Myometrial cell (primary cell): ENCODE results near the gene SEPTIN8. TPM values are rescaled to one million over a fixed set of nuclear protein-coding genes. Genes with fewer than 3 reads are reported as not detected.

Experiments used
- total RNA-seq: library from RNA; depleted of rRNA; stranded (reverse); fragments of >200 nt; gene quantifications from 2 replicates; pipeline ENCODE4 v1.2.3, GENCODE V29; 2015

SEPTIN8 gene, protein sequence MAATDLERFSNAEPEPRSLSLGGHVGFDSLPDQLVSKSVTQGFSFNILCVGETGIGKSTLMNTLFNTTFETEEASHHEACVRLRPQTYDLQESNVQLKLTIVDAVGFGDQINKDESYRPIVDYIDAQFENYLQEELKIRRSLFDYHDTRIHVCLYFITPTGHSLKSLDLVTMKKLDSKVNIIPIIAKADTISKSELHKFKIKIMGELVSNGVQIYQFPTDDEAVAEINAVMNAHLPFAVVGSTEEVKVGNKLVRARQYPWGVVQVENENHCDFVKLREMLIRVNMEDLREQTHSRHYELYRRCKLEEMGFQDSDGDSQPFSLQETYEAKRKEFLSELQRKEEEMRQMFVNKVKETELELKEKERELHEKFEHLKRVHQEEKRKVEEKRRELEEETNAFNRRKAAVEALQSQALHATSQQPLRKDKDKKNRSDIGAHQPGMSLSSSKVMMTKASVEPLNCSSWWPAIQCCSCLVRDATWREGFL
- 40.9 and 45.4 TPM in 2 replicates for total RNA-seq

DNA sequence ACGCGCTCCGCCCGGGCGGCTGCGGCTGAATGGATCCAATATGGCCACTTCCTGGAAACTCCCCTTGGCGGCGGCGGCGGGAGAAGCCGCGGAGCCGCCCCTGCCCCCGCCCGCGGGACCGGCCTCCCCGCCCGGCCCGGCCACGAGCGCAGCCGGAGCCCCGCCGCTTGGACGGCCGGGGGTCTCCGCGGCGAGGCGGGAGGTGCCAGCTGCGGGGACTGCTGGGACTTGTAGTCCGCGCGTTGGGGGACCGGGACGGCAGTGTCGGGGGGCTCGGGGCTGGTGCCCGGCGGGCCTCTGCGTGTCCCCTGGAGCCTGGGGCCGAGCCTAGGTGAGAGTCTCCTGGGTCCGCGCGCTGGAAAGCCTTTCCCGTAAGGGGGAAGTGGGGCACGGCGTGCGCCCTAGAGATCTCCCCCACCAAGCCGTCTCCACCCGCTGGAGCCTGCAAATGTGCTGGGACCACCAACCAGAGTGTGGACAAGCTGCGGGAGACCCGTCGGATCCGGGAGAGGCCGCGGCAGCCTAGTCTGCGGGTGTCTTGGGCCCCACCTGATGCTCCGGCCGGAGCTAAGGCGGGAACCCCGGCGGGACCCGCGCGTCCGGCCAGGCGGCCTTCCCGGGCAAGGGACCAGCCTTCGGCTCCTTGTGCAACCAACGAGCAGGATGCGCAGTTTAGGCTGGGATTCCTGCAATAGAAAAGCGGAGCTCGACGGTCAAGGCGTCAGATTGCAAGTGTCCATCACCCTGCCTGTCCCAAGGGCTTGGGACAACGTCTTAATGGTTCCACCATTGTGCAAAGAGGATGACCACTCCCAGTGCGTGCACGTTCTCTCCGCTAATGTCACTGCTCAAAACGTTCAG, at the start of gene SEPTIN8:
SEPTIN8 (minus strand) TSS at position 31 of the 861 bp plus-strand sequence. CDS start 102 bp downstream, outside the sequence.

DNA sequence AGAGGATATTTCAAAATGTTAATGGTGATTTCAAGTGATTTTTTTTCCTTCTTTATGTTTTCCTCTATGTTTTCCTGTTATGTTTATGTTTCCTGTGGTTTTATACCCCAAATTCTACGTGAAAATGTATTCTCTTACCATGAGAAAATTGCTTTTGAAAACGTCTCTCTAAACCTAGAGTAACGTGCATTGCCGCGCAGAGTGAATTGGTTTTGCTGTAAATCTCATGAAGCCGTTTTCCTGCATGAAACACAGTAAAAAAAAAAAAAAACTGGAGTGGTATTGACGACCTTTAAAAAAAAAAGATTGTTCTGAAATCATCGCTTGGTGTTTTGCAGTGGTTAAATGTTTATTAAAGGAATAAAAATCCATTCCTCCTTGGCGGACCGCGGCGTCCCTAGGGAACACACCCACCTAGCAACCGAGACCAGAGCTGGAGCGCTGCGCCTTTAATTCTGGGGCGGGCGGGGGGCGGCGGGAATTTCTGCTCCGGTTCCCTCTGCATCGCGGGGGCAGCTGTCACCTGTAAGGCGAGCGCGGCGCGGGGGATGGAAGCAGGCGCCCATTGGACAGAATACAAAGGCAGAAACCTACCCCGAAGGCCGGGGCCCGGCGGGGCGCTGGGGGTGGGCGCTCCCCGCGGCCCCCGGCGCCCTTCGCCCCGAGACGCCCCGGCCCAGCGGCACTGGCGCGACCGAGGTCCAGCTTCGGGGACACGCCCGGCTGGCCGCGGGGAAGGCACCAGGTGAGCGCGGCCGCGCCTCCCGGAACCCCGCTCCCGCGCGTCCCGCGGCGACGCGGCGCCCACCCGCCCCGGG, 36.0 kb upstream of the SEPTIN8 start, which contains the start of gene SOWAHA:
SOWAHA (plus strand) TSS at position 522 of the 818 bp plus-strand sequence. CDS start 320 bp downstream, outside the sequence.

DNA sequence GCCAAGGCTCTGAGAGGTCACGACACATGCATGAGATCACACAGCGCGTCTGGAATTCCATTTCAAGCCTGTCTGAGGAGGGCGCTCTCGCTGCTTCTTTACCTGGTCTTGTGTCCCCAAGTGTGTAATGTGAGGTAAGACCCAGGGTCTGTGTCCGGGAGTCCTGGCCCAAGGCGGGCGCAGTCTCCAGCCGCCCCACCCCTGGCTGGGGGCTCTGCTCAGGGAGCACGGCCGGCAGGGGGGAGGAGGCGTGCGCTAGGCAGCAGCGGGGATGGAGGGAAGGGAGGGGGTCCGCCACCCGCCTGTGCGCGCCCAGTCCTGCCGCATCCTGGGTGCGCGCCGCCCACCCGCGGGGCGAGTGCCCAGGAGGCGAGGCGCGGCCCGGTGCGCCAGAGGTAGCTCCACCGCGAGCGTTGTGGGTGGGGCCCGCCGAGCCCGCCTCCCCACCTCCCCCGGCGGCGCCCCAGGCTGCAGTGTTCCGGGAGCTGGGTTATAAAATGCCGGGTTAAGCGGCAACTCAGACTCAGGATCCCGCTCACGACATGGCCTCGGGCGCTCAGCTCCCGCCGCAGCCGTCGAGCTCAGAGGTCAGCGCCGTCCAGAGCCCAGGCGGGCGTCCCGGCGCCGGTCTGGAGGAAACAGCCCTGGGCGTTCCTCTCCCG, 30.0 kb downstream of the SEPTIN8 start, which contains the start of gene CCNI2:
CCNI2 (plus strand) TSS at position 473 of the 662 bp plus-strand sequence; CDS start at position 543, 70 bp downstream.

DNA sequence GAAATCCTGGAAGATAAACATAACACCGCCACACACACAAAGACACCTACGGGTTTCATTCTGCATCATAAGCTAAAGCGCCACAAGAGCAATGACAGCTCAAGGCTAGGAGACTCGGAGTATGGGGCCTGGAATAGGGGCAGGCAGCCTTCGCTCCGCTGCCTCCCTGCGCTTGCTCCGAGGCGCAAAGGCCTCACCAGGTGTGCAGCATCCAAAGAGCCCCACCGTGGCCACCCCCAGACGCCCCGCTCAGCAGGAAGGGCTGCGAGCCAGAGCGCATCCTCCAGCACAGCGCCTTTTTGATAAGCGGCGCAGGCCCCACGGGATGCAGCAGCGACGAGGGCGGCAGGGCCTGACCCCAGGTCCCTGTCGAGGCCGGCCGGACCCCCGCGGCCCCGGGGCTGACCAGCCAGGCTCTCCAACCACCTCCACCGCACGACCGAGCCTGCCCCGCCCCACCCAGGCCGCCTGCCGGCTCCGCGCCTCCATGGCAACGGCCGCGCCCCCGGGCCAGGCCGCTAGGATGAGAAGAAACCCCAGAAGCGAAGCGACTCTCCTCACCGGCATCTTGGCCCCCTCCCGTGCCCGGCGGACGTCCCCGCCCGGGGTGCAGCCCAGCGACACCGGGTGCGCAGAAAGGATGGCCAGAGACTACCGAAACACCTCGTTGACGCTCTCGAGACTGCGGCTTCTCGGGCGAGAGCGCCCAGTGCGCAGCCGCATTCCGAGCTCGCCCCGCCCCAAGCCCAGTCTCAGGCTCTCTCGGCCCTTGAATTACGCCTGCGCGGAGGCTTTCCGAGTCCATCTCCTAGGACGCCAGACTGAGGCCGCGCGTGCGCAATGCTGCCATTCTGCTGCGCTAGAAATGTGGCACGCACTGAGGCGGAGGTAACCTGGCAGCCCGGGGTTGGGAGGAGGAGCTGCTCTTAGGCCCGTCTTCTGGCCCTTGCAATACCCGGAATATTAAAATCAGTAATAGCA, 39.9 kb downstream of the SEPTIN8 start, which contains the start of gene KIF3A:
KIF3A (minus strand) TSS at position 694 of the 981 bp plus-strand sequence; CDS start at position 567, 127 bp downstream.

Other genes starting within 250 kb of the SEPTIN8 start
- gene IL5, start 233.7 kb downstream of the SEPTIN8 start, total RNA-seq, result not detected in 2 replicates
- 6.9 and 12.6 TPM in 2 replicates for gene RAD50, start 220.3 kb downstream of the SEPTIN8 start, total RNA-seq
- not detected in 2 replicates for gene IL13, start 119.1 kb downstream of the SEPTIN8 start, total RNA-seq
- gene IL4, start 103.2 kb downstream of the SEPTIN8 start, total RNA-seq, result not detected in 2 replicates
- 3.9 and 4.9 TPM in 2 replicates for gene KIF3A, start 39.7 kb downstream of the SEPTIN8 start, total RNA-seq
- gene CCNI2, start 29.8 kb downstream of the SEPTIN8 start, total RNA-seq, result not detected in 2 replicates
- gene SOWAHA, start 36.1 kb upstream of the SEPTIN8 start, total RNA-seq, result under 0.01 TPM in 1 of 2 replicates, not detected in the other
- gene SHROOM1, start 53.4 kb upstream of the SEPTIN8 start, total RNA-seq, result 15.6 and 16.7 TPM in 2 replicates
- gene GDF9, start 89.2 kb upstream of the SEPTIN8 start, total RNA-seq, result 0.18 TPM in 1 of 2 replicates, not detected in the other
- gene UQCRQ, start 89.4 kb upstream of the SEPTIN8 start, total RNA-seq, result 185 and 209 TPM in 2 replicates
- gene LEAP2, start 96.4 kb upstream of the SEPTIN8 start, total RNA-seq, result 1.6 TPM in 1 of 2 replicates, not detected in the other
- gene AFF4, start 186.4 kb upstream of the SEPTIN8 start, total RNA-seq, result 25.7 and 35.8 TPM in 2 replicates
- gene ZCCHC10, start 249.3 kb upstream of the SEPTIN8 start, total RNA-seq, result 7.6 and 61.4 TPM in 2 replicates